ENCODE measurements around the gene HDAC1.

DNA sequence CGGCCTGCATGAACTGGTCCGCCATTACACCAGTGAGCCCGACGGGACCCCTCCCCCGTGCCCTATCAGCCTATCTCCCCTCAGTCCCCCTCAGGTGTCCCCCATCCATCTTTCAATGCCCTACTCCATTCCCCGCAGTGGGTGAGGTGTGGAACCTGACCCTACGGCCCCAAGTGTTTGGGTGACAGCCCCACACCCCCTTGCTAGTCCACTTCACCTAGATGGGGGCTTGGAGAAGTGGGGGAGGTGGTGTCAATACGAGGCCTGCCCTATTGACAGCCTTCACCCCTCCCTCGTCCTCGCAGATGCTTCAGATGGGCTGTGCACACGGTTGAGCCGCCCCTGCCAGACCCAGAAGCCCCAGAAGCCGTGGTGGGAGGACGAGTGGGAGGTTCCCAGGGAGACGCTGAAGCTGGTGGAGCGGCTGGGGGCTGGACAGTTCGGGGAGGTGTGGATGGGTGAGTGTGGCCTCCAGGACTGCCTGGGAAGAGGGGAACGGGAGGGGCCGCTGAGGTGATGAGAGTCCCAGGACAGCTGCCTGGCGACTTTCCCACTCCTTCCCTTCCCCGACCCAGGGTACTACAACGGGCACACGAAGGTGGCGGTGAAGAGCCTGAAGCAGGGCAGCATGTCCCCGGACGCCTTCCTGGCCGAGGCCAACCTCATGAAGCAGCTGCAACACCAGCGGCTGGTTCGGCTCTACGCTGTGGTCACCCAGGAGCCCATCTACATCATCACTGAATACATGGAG is 15.7 kb upstream of the HDAC1 start:
- TF ChIP-seq POLR2A (IDR thresholded peaks at IDR 0.05; ENCODE audit: low read length) (no peak), GATA1 (IDR thresholded peaks at IDR 0.05; ENCODE audit: low read depth, low read length) (no peak)

Data from erythroblast (primary cell).